Measurements from ENCODE around the gene MIF.
A peak's percentile ranks its signal among the peaks of the same experiment; 100 is the strongest.
"Not testable (repeated sequence)": the region's sequence is repeated elsewhere in the genome, so short reads cannot be mapped to it uniquely, and the experiment has no call there.

MIF gene

DNA sequence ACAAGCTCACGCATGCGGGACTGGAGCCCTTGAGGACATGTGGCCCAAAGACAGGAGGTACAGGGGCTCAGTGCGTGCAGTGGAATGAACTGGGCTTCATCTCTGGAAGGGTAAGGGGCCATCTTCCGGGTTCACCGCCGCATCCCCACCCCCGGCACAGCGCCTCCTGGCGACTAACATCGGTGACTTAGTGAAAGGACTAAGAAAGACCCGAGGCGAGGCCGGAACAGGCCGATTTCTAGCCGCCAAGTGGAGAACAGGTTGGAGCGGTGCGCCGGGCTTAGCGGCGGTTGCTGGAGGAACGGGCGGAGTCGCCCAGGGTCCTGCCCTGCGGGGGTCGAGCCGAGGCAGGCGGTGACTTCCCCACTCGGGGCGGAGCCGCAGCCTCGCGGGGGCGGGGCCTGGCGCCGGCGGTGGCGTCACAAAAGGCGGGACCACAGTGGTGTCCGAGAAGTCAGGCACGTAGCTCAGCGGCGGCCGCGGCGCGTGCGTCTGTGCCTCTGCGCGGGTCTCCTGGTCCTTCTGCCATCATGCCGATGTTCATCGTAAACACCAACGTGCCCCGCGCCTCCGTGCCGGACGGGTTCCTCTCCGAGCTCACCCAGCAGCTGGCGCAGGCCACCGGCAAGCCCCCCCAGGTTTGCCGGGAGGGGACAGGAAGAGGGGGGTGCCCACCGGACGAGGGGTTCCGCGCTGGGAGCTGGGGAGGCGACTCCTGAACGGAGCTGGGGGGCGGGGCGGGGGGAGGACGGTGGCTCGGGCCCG is at the start of gene MIF:
TSS of gene MIF (plus strand) at position 439 of the 765 bp plus-strand sequence. CDS start at position 531, 92 bp downstream.
- peak; percentile 79 for DNase-seq (ENCODE audit: low read depth)

DNA sequence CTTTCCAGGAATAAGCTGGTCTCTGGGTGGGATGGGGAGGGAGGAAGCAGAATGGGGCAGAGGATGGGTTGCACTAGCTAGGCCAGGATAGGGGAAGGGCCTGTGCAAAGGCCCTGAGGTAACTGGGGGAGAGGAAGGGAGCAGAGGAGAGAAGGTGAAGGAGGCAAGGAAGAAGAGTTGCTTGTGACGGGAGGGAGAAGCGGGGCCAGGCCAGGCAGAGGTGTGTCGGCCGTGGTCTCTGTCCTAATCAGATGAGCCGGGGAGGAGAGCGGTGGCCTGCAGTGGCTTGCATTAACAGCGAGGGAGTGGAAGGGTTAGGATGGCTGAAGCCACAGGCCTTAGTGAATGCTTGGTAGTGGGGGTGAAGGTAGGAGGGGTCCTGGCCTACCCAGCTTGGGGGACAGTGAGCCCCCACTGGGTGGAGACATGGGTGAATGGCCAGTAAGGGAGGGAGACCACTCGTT is 49.4 kb upstream of the MIF start:
- no peak for DNase-seq (ENCODE audit: low read depth)

DNA sequence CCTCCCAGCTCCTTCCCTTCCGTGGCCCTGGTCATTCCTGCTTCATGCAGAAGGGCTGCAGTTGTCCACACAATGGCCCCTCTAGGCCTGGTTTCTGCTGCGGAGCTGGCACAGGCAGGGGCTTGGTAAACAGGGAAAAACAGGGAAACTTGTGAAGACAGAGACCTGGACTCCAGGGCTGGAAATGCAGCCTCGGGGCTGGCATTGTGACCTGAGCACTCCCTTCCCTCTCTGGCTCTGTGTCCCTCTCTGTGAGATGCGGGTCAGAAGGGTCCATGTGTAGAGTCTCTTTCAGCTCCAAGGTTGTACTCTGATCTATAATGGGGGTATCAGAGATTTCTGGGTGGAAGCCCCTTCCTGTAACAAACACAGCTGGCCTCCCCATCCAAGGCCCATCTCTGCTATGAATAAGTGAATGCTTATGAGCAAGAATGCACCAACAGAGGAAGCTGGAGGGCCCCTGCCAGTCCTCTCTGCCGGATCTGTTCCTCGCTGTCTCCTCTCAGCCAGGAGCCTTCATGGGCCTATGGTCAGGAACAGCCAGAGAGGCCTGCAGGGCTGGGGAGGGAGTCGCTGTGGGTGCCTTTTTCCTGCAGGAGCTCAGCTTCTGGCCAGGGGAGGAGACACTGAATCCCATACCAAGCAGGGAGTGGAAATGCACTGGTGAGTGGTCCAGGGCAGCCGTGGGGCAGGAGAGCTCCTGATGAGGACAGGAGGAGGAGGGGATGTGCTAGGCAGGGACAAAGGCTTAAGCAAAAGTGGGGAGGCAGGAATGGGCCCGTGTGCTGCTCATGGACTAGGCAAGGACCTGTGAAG is 48.7 kb upstream of the MIF start:
- no peak for DNase-seq (ENCODE audit: low read depth)

DNA sequence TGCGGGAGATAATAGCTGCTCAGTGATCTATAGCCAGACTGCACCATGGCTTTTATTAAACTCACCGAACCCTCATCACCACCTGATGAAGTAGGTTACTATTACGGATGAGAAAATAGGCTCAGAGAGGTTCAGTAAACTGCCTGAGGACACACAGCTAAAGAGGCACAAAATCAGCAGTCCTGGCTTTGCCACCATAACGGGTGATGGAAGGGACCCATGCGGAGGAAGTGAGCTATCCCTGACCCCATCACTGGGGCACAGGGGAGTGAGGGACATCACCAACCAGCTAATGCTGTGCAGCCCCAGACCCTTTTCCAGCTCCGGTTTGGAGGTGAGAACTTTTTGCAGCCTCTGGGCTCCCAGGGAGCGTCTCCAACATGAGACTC is 48.1 kb upstream of the MIF start:
- no peak for DNase-seq (ENCODE audit: low read depth)

DNA sequence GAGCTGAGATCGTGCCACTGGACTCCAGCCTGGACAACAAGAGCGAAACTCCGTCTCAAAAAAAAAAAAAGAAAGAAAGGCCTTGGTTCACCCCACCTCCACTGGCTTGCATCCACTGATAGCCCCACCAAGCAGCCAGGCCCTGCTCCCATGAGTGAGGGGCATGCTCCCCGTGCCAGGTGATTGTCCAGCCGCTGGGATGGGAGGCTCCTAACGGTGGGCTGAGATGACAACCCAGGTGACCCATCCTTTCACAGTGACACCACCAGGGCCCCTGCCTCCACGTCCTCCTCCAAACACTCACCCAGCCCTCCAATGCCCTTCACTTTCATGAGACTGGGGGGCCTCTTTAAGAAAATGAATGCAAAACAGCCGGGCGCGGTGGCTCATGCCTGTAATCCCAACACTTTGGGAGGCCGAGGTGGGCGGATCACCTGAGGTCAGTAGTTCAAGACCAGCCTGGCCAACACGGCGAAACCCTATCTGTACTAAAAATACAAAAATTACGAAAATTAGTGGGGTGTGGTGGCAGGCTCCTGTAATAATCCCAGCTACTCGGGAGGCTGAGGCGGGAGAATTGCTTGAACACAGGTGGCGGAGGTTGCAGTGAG is 46.8 kb upstream of the MIF start:
- no peak for DNase-seq (ENCODE audit: low read depth)

DNA sequence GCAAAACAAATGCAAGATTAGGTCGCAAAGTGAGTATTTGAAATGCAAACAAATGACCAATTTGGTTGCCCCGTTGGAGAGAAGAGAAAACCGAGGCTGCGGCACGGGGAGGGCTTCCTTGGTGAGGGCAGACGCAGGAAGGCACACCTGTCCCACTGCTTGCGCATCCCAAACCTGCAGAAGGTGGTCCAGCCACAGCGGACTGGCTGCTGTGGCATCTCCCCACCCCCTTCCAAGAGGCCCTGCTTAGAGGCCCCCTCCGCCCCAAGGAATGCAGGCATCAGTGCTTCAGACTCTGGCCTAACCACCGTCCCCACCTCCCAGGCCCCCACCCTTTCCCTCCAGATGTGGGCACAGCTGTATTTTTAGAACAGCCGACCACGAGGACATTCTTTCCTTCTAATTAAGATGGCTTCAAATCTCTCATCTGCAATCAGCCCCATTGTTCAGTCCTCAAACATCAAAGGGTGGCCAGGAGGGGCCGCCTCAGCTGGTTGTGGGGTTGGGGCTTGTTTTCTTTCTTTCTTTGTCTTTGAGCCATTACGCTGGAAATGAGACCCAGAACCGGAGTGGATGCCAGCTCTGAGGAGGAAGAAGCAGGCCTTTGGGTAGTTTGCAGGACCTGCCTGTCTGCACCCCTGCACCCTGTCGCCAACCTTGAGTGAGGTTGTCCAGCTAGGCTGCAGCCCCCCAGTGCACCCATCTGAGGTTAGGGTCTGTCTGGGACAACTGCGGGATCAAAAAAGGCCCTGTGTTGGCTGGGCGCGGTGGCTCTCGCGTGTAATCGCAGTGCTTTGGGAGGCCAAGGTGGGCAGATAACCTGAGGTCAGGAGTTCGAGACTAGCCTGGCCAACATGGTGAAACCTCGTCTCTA is 46.0 kb upstream of the MIF start:
- DNase-seq (ENCODE audit: low read depth) = no peak

DNA sequence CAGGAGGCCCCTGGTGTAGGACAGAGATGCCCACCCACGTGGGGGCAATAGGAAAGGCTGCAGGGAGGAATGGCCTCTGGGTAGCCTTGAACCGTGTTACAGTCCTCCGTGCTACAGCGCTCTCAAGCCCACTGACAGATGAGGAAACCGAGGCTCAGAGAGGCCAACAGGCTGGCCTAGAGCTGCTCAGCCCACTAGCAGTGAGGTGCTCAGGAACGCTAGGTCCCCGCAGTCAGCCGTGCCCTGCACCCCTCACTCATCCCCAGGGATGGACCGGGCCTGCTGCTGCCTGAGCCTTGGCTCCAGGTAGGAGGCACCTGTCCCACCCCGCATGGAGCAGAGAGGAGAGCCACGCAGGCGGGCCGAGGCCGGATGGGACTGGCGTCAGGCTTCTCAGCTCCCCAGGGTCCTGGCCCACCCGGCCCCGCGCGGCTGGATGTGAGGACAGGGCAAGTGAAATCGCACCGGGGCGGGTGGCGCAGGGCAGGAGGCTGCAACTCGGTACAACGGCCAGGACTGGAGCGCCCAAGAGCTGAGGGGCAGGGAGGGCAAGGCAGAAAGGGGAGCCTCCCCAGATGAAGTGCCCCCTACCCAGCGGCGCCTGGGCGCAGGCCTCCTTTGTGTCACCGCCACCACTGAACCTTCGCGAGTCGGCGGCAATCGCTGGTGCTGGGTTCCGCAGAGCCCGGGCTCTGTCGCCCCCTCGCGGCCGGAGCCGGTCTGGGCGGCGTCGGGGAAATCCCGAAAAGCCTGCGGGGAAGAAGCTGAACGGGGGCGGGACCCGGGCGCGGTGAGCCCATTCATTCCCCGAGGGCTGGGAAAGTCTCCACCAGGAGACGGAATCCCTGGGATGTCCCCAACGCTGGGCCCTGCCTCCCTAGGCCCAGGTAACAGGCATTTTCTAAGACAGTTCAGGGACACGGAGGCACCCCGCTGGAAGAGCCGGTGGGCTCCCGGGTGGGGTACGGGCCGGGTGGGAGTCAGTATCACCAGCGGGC is 44.9 kb upstream of the MIF start:
- no peak for DNase-seq (ENCODE audit: low read depth)

DNA sequence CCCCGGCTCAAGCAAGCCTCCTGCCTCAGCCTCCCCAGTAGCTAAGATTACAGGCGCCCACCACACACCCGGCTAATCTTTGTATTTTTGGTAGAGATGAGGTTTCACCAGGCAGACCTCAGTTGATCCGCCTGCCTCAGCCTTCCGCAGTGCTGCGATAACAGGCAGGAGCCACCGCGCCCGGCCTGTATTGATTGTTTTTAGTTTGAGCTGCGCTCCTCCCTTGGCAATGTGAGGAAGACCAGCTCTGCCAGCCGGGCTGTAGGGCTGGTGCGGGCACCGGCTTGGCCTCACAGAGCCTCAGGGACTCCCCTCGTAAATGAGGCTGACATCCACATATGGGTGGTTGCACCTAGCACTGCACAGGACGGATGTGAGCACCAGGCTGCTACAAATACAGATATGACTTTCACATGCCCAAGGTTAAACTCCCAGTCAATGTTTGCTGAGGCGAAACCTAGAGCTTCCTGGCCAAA is 44.0 kb upstream of the MIF start:
- DNase-seq (ENCODE audit: low read depth) = no peak

DNA sequence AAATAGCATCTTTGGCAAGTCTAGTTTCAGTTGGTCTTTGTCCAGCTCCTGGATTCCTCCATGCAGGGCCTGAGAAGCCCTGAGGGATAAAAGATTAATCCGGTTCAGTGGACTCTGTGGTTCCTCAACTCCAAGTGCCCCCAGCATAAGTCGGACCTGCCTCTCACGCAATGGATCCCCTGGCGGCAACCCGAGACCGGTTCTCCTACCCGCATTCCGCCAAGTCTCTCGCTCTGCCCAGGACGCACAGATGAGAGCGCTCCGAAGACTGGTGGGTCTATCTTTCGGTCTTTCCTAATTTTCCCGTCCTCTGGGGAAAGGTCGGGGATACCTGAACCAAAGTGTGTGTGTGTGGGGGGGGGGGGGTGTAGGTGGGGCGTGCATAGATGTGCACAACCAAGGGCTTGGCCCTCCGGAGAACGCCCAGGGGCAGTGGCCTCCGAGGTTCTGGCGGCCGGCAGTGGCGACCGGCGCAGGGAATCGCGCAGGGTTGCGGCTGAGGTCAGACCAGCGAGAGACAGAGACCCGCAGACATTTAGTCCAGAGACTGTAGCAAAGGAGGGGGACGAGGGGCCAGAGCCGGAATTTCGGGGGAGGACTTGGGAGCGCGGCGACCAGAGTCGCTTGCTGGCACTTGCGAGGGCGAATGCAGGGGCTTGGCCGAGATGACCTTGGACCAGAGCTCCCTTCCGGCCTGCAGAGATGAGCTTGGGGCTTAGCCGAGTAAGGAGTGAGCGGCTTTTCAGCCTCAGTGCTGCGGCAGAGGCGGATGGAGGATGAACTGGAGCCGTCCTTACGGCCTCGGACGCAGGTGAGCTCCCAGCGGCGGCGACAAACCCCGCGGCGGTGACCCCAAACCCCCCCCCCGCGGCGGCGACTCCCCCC is 37.2 kb upstream of the MIF start:
- no peak for DNase-seq (ENCODE audit: low read depth)

- peak; percentile 94 for DNase-seq (ENCODE audit: low read depth)
These were observed 36.3 kb upstream of the MIF start, which contains the start of gene SLC2A11 for GRCh38 chr22:23857606-23858483. Gene SLC2A11 (plus strand): TSS chr22:23857875. CDS start chr22:23858000, 125 bp downstream.

DNA sequence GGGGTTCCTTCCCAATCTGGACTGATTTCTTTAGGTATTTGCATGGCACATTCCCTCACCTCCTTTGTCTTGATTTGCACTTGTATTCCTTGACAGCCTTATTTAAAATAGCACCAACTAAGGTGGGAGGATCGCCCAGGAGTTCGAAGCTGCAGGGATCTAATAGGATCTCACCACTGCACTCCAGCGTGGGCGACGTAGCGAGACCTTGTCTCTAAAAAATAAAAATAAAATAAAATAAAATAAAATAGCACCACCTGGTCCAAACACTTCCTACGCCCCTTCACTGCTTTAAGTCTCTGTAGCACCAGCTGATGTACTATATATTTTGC is 35.7 kb upstream of the MIF start:
- DNase-seq (ENCODE audit: low read depth) = no peak

DNA sequence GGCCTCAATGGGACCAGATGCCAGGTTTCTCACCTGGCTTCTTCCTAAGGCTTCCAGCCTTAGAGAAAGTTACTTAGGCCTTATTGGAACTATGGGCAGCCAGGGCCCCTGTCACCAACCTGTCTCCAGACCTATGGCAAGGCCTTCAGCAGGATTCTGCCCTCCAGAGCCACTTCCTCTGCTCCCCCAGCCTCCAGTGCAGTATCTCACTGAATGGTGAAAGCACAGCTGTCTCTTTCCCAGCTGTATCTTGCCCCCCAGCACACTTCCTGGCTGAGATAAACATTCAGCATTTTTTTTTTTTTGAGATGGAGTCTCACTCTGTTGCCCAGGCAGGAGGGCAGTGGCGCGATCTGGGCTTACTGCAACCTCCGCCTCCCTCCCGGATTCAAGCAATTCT is 35.0 kb upstream of the MIF start:
- DNase-seq (ENCODE audit: low read depth) = no peak

GRCh38 chr22:23860187-23860586 is 34.0 kb upstream of the MIF start:
- DNase-seq (ENCODE audit: low read depth) = not testable (repeated sequence)

DNA sequence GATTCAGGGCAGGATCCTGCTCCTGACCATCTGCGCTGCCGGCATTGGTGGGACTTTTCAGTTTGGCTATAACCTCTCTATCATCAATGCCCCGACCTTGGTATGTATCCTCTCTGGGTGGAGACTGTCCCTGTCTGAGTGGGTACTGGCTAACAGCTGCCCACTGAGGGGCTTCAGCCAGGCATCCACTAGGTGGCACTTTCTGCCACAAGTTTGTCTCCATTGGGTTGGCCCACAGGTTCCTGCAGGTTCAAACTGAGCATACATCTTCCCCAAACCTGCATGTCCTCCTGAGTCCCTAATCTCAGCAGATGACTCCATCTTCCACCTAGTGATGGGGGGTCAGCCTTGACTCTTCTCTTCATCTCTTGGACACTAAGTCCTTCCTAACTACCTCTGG is 32.1 kb upstream of the MIF start:
- DNase-seq (ENCODE audit: low read depth) = no peak

GRCh38 chr22:23864499-23865154 is 29.6 kb upstream of the MIF start:
- DNase-seq (ENCODE audit: low read depth) = not testable (repeated sequence)

- DNase-seq (ENCODE audit: low read depth) = no peak
These were observed 25.6 kb upstream of the MIF start for GRCh38 chr22:23868580-23868979.

- DNase-seq (ENCODE audit: low read depth) = no peak
These were observed 19.3 kb upstream of the MIF start for GRCh38 chr22:23874871-23875270.

- no peak for DNase-seq (ENCODE audit: low read depth)
These were observed 18.4 kb upstream of the MIF start for GRCh38 chr22:23875801-23876200.

Data from stromal cell of bone marrow (primary cell).